HepG2 (cell line): Measurements from ENCODE around the gene SLC22A23. TPM values are rescaled to one million over a fixed set of nuclear protein-coding genes. Genes with fewer than 3 reads are reported as not detected.

ENCODE experiments used
- DPF2 ChIP-seq: sonication (generic); formaldehyde crosslinking; IDR thresholded peaks from 2 replicates; pipeline ENCODE4 v1.4.0; 2020; ENCODE audit warnings: mild to moderate bottlenecking, low read depth, missing genetic modification reagents, borderline replicate concordance
- FOXA3 ChIP-seq: IDR thresholded peaks from 2 replicates; pipeline ENCODE4 v1.6.1; 2016; ENCODE audit warnings: missing genetic modification reagents, missing compliant biosample characterization
- FOXJ3 ChIP-seq: sonication (generic); formaldehyde crosslinking; IDR thresholded peaks from 2 replicates; pipeline ENCODE4 v1.4.0; 2020; ENCODE audit warnings: missing genetic modification reagents, mild to moderate bottlenecking, borderline replicate concordance
- GFI1 ChIP-seq: sonication (generic); formaldehyde crosslinking; IDR thresholded peaks from 2 replicates; pipeline ENCODE4 v1.5.0; 2020; ENCODE audit warnings: missing genetic modification reagents, mild to moderate bottlenecking, borderline replicate concordance
- GPN1 ChIP-seq: sonication (generic); formaldehyde crosslinking; IDR thresholded peaks from 2 replicates; pipeline ENCODE4 v1.5.1; 2020; ENCODE audit warnings: missing genetic modification reagents, borderline replicate concordance
- MTF2 ChIP-seq: sonication (generic); formaldehyde crosslinking; IDR thresholded peaks from 2 replicates; pipeline ENCODE4 v1.5.0; 2020; ENCODE audit warnings: missing genetic modification reagents, borderline replicate concordance
- PLRG1 ChIP-seq: fragments of 450-650 bp; conservative IDR thresholded peaks from 2 replicates; pipeline ENCODE4 v1.6.1; 2016
- SIX4 ChIP-seq: sonication (generic); formaldehyde crosslinking; IDR thresholded peaks from 2 replicates; pipeline ENCODE4 v1.4.0; 2020; ENCODE audit warnings: missing genetic modification reagents
- STAG1 ChIP-seq: sonication (generic); formaldehyde crosslinking; IDR thresholded peaks from 2 replicates; pipeline ENCODE4 v1.4.0; 2020; ENCODE audit warnings: missing genetic modification reagents
- TOPORS ChIP-seq: sonication (generic); formaldehyde crosslinking; IDR thresholded peaks from 2 replicates; pipeline ENCODE4 v1.8.0; 2023; ENCODE audit warnings: mild to moderate bottlenecking, missing genetic modification reagents
- ZMAT3 ChIP-seq: sonication (generic); formaldehyde crosslinking; conservative IDR thresholded peaks from 2 replicates; pipeline ENCODE4 v1.7.0; 2021; ENCODE audit warnings: missing genetic modification reagents
- ZNF598 ChIP-seq: sonication (generic); formaldehyde crosslinking; IDR thresholded peaks from 2 replicates; pipeline ENCODE4 v1.5.1; 2020; ENCODE audit warnings: mild to moderate bottlenecking, missing genetic modification reagents, borderline replicate concordance
- ZSCAN29 ChIP-seq: sonication (generic); formaldehyde crosslinking; conservative IDR thresholded peaks from 2 replicates; pipeline ENCODE4 v1.4.0; 2020; ENCODE audit warnings: mild to moderate bottlenecking, missing genetic modification reagents
- polyA plus RNA-seq, 8 experiments: library from polyadenylated mRNA; depleted of rRNA in 3 of 8; stranded (reverse) in 7 of 8; unstranded in 1 of 8; fragments of >200 nt; fragmentation: Illumina TruSeq in 4 of 8; extraction: Trizol in 4 of 8; gene quantifications; 2 replicates each; pipeline versions ENCODE4 v1.2.1 to v1.2.3, GENCODE V29; 2011 to 2016; ENCODE audit warnings: low read depth in 4 of 8, missing spikeins in 1 of 8, mixed read lengths in 1 of 8; ENCODE audit not compliant: insufficient read depth in 1 of 8
- total RNA-seq, 5 experiments: library from RNA; depleted of rRNA; stranded (reverse); fragments of >200 nt; fragmentation: Illumina TruSeq; extraction: Trizol; gene quantifications; 2 replicates each; pipeline ENCODE4 v1.2.3, GENCODE V29; 2016; ENCODE audit warnings: low read depth in 1 of 5
- TF ChIP-seq, protein P1 (sequence below): sonication (generic); formaldehyde crosslinking; IDR thresholded peaks from 2 replicates; pipeline ENCODE4 v1.5.0; 2020; ENCODE audit warnings: mild to moderate bottlenecking, missing genetic modification reagents, borderline replicate concordance
- TF ChIP-seq, protein P2 (sequence below), 2 experiments: fragments of 450-650 bp in 1 of 2; sonication (generic) in 1 of 2; formaldehyde crosslinking; IDR thresholded peaks; 2 replicates each; pipeline versions ENCODE4 v1.5.0 to v1.8.0; 2020 to 2022; ENCODE audit warnings: mild to moderate bottlenecking in 1 of 2, missing genetic modification reagents in 1 of 2
- TF ChIP-seq, protein P3 (sequence below): sonication (generic); formaldehyde crosslinking; IDR thresholded peaks from 2 replicates; pipeline ENCODE4; 2020; ENCODE audit warnings: missing genetic modification reagents, mild to moderate bottlenecking, borderline replicate concordance

The SLC22A23 gene
- total and polyA plus RNA-seq, 2 of the 13 experiments (the other 11 are each of a cell fraction or from before 2014, with no cell fraction given): 11.8 to 17.5 TPM

GRCh38 chr6:3444276-3445088 is 12.4 kb downstream of the SLC22A23 start (continued):
- TF ChIP-seq, protein P1, sequence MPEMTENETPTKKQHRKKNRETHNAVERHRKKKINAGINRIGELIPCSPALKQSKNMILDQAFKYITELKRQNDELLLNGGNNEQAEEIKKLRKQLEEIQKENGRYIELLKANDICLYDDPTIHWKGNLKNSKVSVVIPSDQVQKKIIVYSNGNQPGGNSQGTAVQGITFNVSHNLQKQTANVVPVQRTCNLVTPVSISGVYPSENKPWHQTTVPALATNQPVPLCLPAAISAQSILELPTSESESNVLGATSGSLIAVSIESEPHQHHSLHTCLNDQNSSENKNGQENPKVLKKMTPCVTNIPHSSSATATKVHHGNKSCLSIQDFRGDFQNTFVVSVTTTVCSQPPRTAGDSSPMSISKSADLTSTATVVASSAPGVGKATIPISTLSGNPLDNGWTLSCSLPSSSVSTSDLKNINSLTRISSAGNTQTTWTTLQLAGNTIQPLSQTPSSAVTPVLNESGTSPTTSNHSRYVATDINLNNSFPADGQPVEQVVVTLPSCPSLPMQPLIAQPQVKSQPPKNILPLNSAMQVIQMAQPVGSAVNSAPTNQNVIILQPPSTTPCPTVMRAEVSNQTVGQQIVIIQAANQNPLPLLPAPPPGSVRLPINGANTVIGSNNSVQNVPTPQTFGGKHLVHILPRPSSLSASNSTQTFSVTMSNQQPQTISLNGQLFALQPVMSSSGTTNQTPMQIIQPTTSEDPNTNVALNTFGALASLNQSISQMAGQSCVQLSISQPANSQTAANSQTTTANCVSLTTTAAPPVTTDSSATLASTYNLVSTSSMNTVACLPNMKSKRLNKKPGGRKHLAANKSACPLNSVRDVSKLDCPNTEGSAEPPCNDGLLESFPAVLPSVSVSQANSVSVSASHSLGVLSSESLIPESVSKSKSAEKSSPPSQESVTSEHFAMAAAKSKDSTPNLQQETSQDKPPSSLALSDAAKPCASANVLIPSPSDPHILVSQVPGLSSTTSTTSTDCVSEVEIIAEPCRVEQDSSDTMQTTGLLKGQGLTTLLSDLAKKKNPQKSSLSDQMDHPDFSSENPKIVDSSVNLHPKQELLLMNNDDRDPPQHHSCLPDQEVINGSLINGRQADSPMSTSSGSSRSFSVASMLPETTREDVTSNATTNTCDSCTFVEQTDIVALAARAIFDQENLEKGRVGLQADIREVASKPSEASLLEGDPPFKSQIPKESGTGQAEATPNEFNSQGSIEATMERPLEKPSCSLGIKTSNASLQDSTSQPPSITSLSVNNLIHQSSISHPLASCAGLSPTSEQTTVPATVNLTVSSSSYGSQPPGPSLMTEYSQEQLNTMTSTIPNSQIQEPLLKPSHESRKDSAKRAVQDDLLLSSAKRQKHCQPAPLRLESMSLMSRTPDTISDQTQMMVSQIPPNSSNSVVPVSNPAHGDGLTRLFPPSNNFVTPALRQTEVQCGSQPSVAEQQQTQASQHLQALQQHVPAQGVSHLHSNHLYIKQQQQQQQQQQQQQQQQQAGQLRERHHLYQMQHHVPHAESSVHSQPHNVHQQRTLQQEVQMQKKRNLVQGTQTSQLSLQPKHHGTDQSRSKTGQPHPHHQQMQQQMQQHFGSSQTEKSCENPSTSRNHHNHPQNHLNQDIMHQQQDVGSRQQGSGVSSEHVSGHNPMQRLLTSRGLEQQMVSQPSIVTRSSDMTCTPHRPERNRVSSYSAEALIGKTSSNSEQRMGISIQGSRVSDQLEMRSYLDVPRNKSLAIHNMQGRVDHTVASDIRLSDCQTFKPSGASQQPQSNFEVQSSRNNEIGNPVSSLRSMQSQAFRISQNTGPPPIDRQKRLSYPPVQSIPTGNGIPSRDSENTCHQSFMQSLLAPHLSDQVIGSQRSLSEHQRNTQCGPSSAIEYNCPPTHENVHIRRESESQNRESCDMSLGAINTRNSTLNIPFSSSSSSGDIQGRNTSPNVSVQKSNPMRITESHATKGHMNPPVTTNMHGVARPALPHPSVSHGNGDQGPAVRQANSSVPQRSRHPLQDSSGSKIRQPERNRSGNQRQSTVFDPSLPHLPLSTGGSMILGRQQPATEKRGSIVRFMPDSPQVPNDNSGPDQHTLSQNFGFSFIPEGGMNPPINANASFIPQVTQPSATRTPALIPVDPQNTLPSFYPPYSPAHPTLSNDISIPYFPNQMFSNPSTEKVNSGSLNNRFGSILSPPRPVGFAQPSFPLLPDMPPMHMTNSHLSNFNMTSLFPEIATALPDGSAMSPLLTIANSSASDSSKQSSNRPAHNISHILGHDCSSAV: no peak
- TF ChIP-seq FOXJ3 (CRISPR knock-in tag): peak; percentile 33; the same call in 1 of the 2 replicates
- TF ChIP-seq SIX4 (CRISPR knock-in tag): no peak
- no peak for TF ChIP-seq FOXA3 (CRISPR knock-in tag)
- TF ChIP-seq DPF2 (CRISPR knock-in tag): no peak
- 0 out of 2 replicates have a peak, but pooled peaks have one; percentile 22 for TF ChIP-seq TOPORS
- no peak for TF ChIP-seq ZMAT3 (CRISPR knock-in tag)
- no peak for TF ChIP-seq MTF2 (CRISPR knock-in tag)
- peak; percentile 91 for TF ChIP-seq GFI1
- TF ChIP-seq STAG1 (CRISPR knock-in tag): peak; percentile 28
- TF ChIP-seq, protein P2, sequence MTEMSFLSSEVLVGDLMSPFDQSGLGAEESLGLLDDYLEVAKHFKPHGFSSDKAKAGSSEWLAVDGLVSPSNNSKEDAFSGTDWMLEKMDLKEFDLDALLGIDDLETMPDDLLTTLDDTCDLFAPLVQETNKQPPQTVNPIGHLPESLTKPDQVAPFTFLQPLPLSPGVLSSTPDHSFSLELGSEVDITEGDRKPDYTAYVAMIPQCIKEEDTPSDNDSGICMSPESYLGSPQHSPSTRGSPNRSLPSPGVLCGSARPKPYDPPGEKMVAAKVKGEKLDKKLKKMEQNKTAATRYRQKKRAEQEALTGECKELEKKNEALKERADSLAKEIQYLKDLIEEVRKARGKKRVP (CRISPR knock-in tag; IDR thresholded peaks at IDR 0.05): no peak
- TF ChIP-seq ZSCAN29: peak; percentile 59; the same call in 1 of the 2 replicates
- no peak for TF ChIP-seq PLRG1
- TF ChIP-seq, protein P3, sequence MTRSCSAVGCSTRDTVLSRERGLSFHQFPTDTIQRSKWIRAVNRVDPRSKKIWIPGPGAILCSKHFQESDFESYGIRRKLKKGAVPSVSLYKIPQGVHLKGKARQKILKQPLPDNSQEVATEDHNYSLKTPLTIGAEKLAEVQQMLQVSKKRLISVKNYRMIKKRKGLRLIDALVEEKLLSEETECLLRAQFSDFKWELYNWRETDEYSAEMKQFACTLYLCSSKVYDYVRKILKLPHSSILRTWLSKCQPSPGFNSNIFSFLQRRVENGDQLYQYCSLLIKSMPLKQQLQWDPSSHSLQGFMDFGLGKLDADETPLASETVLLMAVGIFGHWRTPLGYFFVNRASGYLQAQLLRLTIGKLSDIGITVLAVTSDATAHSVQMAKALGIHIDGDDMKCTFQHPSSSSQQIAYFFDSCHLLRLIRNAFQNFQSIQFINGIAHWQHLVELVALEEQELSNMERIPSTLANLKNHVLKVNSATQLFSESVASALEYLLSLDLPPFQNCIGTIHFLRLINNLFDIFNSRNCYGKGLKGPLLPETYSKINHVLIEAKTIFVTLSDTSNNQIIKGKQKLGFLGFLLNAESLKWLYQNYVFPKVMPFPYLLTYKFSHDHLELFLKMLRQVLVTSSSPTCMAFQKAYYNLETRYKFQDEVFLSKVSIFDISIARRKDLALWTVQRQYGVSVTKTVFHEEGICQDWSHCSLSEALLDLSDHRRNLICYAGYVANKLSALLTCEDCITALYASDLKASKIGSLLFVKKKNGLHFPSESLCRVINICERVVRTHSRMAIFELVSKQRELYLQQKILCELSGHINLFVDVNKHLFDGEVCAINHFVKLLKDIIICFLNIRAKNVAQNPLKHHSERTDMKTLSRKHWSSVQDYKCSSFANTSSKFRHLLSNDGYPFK (CRISPR knock-in tag): no peak
- no peak for TF ChIP-seq GPN1 (CRISPR knock-in tag)
- no peak for TF ChIP-seq ZNF598 (CRISPR knock-in tag)
